IPS-11a (cell line): ENCODE results near the gene ZNF324.
A peak's percentile ranks its signal among the peaks of the same experiment; 100 is the strongest.

Source experiments
- H3K4me3 ChIP-seq: one replicate; pipeline ENCODE4 v1.5.1; 2013; ENCODE audit warnings: low read depth, low read length, control low read depth

Gene ZNF324

DNA sequence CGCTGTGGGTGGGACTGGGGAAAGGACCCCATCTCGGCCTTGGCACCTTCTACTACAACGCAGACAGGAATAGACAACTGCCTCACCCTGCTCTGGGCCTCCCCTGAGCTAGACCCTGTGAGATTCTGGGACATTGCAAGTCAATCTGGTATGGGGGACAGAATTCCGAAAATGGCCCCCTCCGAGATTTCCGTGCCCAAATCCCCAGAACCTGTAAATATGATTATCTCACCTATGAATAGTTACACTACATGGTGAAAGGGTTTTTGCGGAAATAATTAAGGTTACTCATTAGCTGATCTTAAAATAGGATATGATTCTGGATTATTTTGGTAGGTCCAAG is 53.3 kb downstream of the ZNF324 start:
- peak overlapping the region; percentile 85 for H3K4me3 ChIP-seq

DNA sequence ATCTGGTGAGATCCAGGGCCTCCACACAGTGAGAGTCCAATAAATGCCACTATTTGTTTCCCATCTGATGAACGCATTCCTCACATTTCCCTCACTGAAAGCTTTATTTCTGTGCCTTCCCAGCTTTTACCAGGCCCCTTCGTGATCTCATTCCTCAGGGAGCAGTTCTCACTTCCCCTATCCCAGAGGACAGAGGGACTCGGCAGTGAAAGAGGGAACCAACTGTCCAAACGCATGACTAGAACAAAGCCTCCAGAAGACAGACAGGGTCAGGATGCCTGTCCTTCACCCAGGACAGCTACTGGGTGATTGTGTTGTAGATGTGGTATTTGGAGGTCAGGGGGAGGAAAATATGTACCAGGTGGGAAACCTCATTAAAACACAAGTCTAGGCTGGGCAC is 54.8 kb downstream of the ZNF324 start:
- H3K4me3 ChIP-seq: no peak overlapping the region

DNA sequence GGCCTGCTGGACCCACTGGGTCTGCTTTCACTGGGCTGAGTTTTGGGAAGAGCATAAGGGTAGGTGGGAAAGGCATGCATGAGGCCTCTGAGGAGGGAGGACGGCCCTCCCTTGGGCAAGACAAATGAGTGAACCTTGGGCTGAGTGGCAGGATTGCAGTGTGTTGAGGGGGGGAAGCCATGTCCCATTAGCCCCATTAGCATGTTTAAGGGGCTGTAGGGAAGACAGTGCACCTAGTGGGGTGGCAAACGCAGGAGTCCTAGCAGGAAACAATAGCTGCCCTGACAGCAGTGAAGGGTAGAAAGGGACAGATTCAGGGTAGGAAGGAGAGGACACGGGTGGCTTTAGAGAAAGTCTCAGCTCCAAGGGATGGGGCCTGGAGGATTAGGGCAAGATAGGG is 55.8 kb downstream of the ZNF324 start:
- no peak overlapping the region for H3K4me3 ChIP-seq
